ENCODE data around the gene SLC30A2. TPM values are rescaled to one million over a fixed set of nuclear protein-coding genes. Genes with fewer than 3 reads are reported as not detected.

SLC30A2 gene
- total RNA-seq, 1 experiment from 2014 or later, result not detected

- no peak for TF ChIP-seq ZBTB33 (IDR thresholded peaks at IDR 0.05; ENCODE audit: extremely low read depth, insufficient replicate concordance, low read length)
- TF ChIP-seq, protein P1, sequence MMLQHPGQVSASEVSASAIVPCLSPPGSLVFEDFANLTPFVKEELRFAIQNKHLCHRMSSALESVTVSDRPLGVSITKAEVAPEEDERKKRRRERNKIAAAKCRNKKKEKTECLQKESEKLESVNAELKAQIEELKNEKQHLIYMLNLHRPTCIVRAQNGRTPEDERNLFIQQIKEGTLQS (IDR thresholded peaks at IDR 0.05), result no peak
- no peak for TF ChIP-seq EGR1 (IDR thresholded peaks at IDR 0.05; ENCODE audit: low read depth)
Observed at GRCh38 chr1:25990702-25991395, 55.1 kb downstream of the SLC30A2 start (continued).

GRCh38 chr1:25990251-25990650 lies 55.7 kb downstream of the SLC30A2 start:
- no peak overlapping the region for H3K4me3 ChIP-seq (replicated peaks in 1 of 2; ENCODE audit: low read depth in 1 of 2, low read length in 2 of 2)
- H3K27me3 ChIP-seq (ENCODE audit: insufficient read depth, low read length), result no peaks in the 10 kb centered on the region
- H3K4me2 ChIP-seq (ENCODE audit: low read length), result no peak overlapping the region
- CTCF ChIA-PET, result no interaction called here
- H2AFZ ChIP-seq (ENCODE audit: low read depth, low read length, poor library complexity, severe bottlenecking), result no peak overlapping the region
- no TSS peak for BruUV-seq (replicated peaks)
- ATAC-seq (no peak), DNase-seq (ENCODE audit: low read depth, low spot score) (no peak)
- H3K36me3 ChIP-seq (ENCODE audit: control insufficient read depth in 1 of 2, insufficient read depth in 2 of 2, low read length in 2 of 2), result peaks cover 2 to 4% of the 10 kb centered on the region in 2 experiments; a peak in 1 of 4 replicates
- H3K9ac ChIP-seq (ENCODE audit: low read length), result no peak overlapping the region
- H3K79me2 ChIP-seq (ENCODE audit: insufficient read depth, low read length), result no peaks in the 10 kb centered on the region; the same call in 1 of the 2 replicates
- H3K9me2 ChIP-seq (ENCODE audit: insufficient read depth), result no peaks in the 10 kb centered on the region
- H3K9me3 ChIP-seq (ENCODE audit: control insufficient read depth in 1 of 2, insufficient read depth in 1 of 2, low read depth in 1 of 2, low read length in 2 of 2), result no peaks in the 10 kb centered on the region
- POLR2A ChIA-PET, result no interaction called here
- no peak for TF ChIP-seq ZFX (IDR thresholded peaks at IDR 0.05)
- H4K20me1 ChIP-seq (ENCODE audit: insufficient read depth), result no peaks in the 10 kb centered on the region
- peaks cover 0 to 12% of the 10 kb centered on the region in 2 experiments; a peak in 2 of 4 replicates for H3K4me1 ChIP-seq (ENCODE audit: control insufficient read depth in 1 of 2, insufficient read depth in 2 of 2, low read length in 2 of 2)
- RAD21 ChIA-PET (ENCODE audit: low non-redundant PET in 1 of 2, low total read pairs in 2 of 2, uncharacterized antibody in 2 of 2, unreplicated experiment in 2 of 2), result no interaction called here
- H3K27ac ChIP-seq (ENCODE audit: low read depth, low read length), result no peak overlapping the region
- intact Hi-C loops (cut with micrococcal nuclease), result loop anchor here (10.0 kb wide), 1 partner anchor 445 kb away; the partner anchor contains the start of gene LDLRAP1
